ENCODE results near the gene CCDC6.
"Not testable (repeated sequence)": the region's sequence is repeated elsewhere in the genome, so short reads cannot be mapped to it uniquely, and the experiment has no call there.

CCDC6 gene

DNA sequence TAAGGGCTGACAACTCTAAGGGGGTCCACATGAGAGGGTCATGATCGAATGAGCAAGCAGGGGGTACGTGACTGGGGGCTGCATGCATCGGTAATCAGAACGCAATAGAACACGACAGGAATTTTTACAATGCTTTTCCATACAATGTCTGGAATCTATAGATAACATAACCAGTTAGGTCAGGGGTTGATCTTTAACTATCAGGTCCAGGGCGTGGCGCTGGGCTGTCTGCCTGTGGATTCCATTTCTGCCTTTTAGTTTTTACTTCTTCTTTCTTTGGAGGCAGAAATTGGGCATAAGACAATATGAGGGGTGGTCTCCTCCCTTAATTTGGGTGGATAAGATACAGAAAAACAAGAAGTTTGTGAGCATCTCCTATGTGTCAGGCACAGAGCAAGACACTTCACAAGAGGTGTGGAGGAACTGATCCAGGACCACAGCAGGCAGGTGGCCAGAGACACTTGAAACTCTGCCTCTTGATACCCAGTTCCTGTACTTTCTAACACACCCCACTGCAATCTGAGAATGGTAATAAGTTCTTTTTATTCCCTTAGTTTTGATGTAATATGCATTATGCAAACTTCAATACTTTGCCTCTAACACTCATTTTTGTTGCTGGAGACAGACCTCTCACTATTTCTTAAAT is 135.1 kb downstream of the CCDC6 start:
- Mint-ChIP-seq H3K27me3 (no peaks in the 10 kb centered on the region), H3K4me1 (no peaks in the 10 kb centered on the region), H3K9me3 (peaks cover 4% of the 10 kb centered on the region), H3K4me3 (no peak overlapping the region), H3K27ac (no peak overlapping the region), H3K36me3 (no peaks in the 10 kb centered on the region)
- ATAC-seq, result no peak

DNA sequence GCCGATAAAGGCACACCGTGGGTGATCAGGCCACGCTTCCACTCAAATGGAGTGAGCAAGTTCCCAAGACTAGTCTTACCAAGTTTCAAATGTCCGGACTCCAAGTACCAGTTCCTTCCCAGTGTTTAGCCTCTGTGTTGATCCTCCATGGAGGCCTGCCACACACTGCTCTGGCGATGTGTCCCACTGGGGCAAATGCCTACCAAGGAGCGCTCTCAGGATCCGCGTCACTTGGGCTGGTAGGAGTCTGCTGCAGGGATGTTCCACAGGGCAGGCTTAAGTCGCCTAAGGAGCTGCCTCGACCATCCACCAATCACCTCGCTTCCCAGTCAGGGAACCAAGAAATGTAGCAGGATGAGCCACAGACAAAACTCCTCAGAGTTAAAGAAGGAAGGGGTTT is 135.7 kb downstream of the CCDC6 start:
- Mint-ChIP-seq H3K4me3 (no peak overlapping the region), H3K27me3 (no peaks in the 10 kb centered on the region), H3K4me1 (no peaks in the 10 kb centered on the region), H3K9me3 (peaks cover 4% of the 10 kb centered on the region), H3K27ac (no peak overlapping the region), H3K36me3 (no peaks in the 10 kb centered on the region)
- ATAC-seq, result no peak

- Mint-ChIP-seq H3K4me3 (no peak overlapping the region), H3K36me3 (no peaks in the 10 kb centered on the region), H3K9me3 (no peaks in the 10 kb centered on the region), H3K27ac (no peak overlapping the region), H3K27me3 (peaks cover 13% of the 10 kb centered on the region), H3K4me1 (no peaks in the 10 kb centered on the region)
- no peak for ATAC-seq
Observed at GRCh38 chr10:59762505-59762904, 143.9 kb downstream of the CCDC6 start.

- no peaks in the 10 kb centered on the region for H3K9me3 Mint-ChIP-seq
- H3K4me3 Mint-ChIP-seq, result no peak overlapping the region
- no peaks in the 10 kb centered on the region for H3K27me3 Mint-ChIP-seq
- no peaks in the 10 kb centered on the region for H3K4me1 Mint-ChIP-seq
- no peak overlapping the region for H3K27ac Mint-ChIP-seq
- H3K36me3 Mint-ChIP-seq, result no peaks in the 10 kb centered on the region
- peak; percentile 47 for ATAC-seq
Observed at GRCh38 chr10:59757966-59758365, 148.4 kb downstream of the CCDC6 start.

GRCh38 chr10:59754951-59755350 is 151.4 kb downstream of the CCDC6 start:
- no peaks in the 10 kb centered on the region for H3K9me3 Mint-ChIP-seq
- peaks cover 15% of the 10 kb centered on the region for H3K27me3 Mint-ChIP-seq
- no peaks in the 10 kb centered on the region for H3K36me3 Mint-ChIP-seq
- H3K4me1 Mint-ChIP-seq, result no peaks in the 10 kb centered on the region
- H3K27ac Mint-ChIP-seq, result no peak overlapping the region
- ATAC-seq, result no peak
- no peak overlapping the region for H3K4me3 Mint-ChIP-seq

- Mint-ChIP-seq H3K36me3 (no peaks in the 10 kb centered on the region), H3K4me3 (no peak within 1 kb of the TSS), H3K9me3 (no peaks in the 10 kb centered on the region), H3K27ac (no peak within 1 kb of the TSS), H3K4me1 (no peaks in the 10 kb centered on the region), H3K27me3 (peaks cover 20% of the 10 kb centered on the region)
- ATAC-seq, result no peak
Observed at GRCh38 chr10:59753267-59753666, 153.1 kb downstream of the CCDC6 start, which contains the start of gene MRLN. Gene MRLN, minus strand, starts transcription at chr10:59753455.

- Mint-ChIP-seq H3K4me1 (no peaks in the 10 kb centered on the region), H3K27ac (no peak overlapping the region), H3K9me3 (no peaks in the 10 kb centered on the region), H3K27me3 (peaks cover 29% of the 10 kb centered on the region), H3K4me3 (no peak overlapping the region), H3K36me3 (no peaks in the 10 kb centered on the region)
- no peak for ATAC-seq
Observed at GRCh38 chr10:59752278-59752940, 153.9 kb downstream of the CCDC6 start.

- no peak overlapping the region for H3K4me3 Mint-ChIP-seq
- no peaks in the 10 kb centered on the region for H3K36me3 Mint-ChIP-seq
- no peak overlapping the region for H3K27ac Mint-ChIP-seq
- ATAC-seq, result no peak
- no peaks in the 10 kb centered on the region for H3K9me3 Mint-ChIP-seq
- no peaks in the 10 kb centered on the region for H3K4me1 Mint-ChIP-seq
- H3K27me3 Mint-ChIP-seq, result peaks cover 29% of the 10 kb centered on the region
Observed at GRCh38 chr10:59750155-59750945, 156.0 kb downstream of the CCDC6 start.

DNA sequence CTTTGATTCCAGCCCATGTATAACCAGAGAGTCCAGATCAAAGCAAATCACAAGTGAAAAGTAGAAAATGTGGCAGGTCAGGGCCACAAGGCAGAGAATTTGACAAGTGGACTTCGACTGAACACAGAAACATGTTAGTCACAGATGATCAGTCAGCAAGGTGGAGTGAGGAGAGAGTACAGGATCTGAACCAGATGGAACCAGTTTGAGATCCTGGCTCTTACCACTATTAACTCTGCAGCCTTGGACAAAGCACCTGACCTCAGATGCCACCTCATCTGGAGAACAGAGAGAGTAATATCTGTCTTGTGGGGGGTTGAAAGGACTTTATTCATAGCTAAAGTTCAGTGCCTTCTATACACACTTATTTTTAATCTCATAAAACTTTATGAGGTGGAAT is 157.5 kb downstream of the CCDC6 start:
- Mint-ChIP-seq H3K9me3 (no peaks in the 10 kb centered on the region), H3K4me3 (no peak overlapping the region), H3K4me1 (no peaks in the 10 kb centered on the region), H3K36me3 (no peaks in the 10 kb centered on the region), H3K27ac (no peak overlapping the region), H3K27me3 (peaks cover 29% of the 10 kb centered on the region)
- ATAC-seq, result no peak

GRCh38 chr10:59745163-59745650 is 161.1 kb downstream of the CCDC6 start:
- no peak for ATAC-seq
- H3K9me3 Mint-ChIP-seq, result peaks cover 2% of the 10 kb centered on the region
- H3K27me3 Mint-ChIP-seq, result peaks cover 17% of the 10 kb centered on the region
- no peak overlapping the region for H3K4me3 Mint-ChIP-seq
- no peaks in the 10 kb centered on the region for H3K36me3 Mint-ChIP-seq
- no peaks in the 10 kb centered on the region for H3K4me1 Mint-ChIP-seq
- no peak overlapping the region for H3K27ac Mint-ChIP-seq

DNA sequence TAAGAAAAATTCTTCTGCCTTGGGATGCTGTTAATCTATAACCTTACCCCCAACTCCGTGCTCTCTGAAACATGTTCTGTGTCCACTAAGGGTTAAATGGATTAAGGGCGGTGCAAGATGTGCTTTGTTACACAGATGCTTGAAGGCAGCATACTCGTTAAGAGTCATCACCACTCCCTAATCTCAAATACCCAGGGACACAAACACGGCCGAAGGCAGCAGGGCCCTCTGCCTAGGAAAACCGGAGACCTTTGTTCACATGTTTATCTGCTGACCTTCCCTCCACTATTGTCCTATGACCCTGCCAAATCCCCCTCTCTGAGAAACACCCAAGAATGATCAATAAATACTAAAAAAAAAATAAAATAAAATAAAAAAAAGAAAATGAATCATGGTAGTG is 161.6 kb downstream of the CCDC6 start:
- not testable (repeated sequence) for H3K4me1 Mint-ChIP-seq, ATAC-seq, H3K9me3 Mint-ChIP-seq

DNA sequence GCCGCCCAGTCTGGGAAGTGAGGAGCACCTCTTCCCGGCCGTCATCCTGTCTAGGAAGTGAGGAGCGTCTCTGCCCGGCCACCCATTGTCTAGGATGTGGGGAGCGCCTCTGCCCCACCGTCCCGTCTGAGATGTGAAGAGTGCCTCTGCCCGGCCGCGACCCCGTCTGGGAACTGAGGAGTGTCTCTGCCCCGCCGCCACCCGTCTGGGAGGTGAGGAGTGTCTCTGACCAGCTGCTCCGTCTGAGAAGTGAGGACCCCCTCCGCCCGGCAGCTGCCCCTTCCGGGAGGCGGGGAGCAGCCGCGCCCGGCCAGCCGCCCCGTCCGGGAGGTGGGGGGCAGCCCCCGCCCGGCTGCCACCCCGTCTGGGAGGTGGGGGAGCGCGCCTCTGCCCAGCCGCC is 162.2 kb downstream of the CCDC6 start:
- H3K9me3 Mint-ChIP-seq, ATAC-seq, H3K27ac Mint-ChIP-seq, H3K36me3 Mint-ChIP-seq, H3K4me3 Mint-ChIP-seq, H3K4me1 Mint-ChIP-seq: not testable (repeated sequence)
- H3K27me3 Mint-ChIP-seq, result peaks cover 13% of the 10 kb centered on the region

More for the DNA sequence above, 161.6 kb downstream of the CCDC6 start:
- not testable (repeated sequence) for H3K36me3 Mint-ChIP-seq, H3K27ac Mint-ChIP-seq, H3K4me3 Mint-ChIP-seq
- peaks cover 13% of the 10 kb centered on the region for H3K27me3 Mint-ChIP-seq

GRCh38 chr10:59741583-59741982 is 164.8 kb downstream of the CCDC6 start:
- H3K27ac Mint-ChIP-seq, result no peak overlapping the region
- no peaks in the 10 kb centered on the region for H3K36me3 Mint-ChIP-seq

GRCh38 chr10:59741048-59741447 is 165.3 kb downstream of the CCDC6 start:
- Mint-ChIP-seq H3K27ac (no peak overlapping the region), H3K27me3 (peaks cover 10% of the 10 kb centered on the region), H3K4me1 (no peaks in the 10 kb centered on the region), H3K9me3 (peaks cover 2% of the 10 kb centered on the region), H3K36me3 (no peaks in the 10 kb centered on the region), H3K4me3 (no peak overlapping the region)
- no peak for ATAC-seq

More at GRCh38 chr10:59741583-59741982, 164.8 kb downstream of the CCDC6 start:
- H3K4me3 Mint-ChIP-seq, result no peak overlapping the region
- peaks cover 10% of the 10 kb centered on the region for H3K27me3 Mint-ChIP-seq
- no peak for ATAC-seq
- no peaks in the 10 kb centered on the region for H3K4me1 Mint-ChIP-seq
- peaks cover 2% of the 10 kb centered on the region for H3K9me3 Mint-ChIP-seq

Measured in stimulated activated memory B cell treated with anti-CD40 and anti-IgM and Interleukin-4, amounts not matched to agents 10 μg/mL and 1 μg/mL and 100 μg/mL, for 72 hours (primary cell).